AG10803 (cell line): ENCODE data around the gene HOOK2.

Source experiments
- DNase-seq: peaks from one replicate; pipeline ENCODE4 v3.0.0; 2010; ENCODE audit warnings: low read depth
- H3K4me3 ChIP-seq: 2 replicates; pipeline ENCODE4 v1.5.1; 2011; ENCODE audit warnings: mild to moderate bottlenecking, low read length, control low read depth
- TF ChIP-seq, protein P1 (sequence below): conservative IDR thresholded peaks from 2 replicates; pipeline ENCODE4 v1.5.1; 2011; ENCODE audit warnings: mild to moderate bottlenecking, low read length, control low read depth, inconsistent platforms

The HOOK2 gene

DNA sequence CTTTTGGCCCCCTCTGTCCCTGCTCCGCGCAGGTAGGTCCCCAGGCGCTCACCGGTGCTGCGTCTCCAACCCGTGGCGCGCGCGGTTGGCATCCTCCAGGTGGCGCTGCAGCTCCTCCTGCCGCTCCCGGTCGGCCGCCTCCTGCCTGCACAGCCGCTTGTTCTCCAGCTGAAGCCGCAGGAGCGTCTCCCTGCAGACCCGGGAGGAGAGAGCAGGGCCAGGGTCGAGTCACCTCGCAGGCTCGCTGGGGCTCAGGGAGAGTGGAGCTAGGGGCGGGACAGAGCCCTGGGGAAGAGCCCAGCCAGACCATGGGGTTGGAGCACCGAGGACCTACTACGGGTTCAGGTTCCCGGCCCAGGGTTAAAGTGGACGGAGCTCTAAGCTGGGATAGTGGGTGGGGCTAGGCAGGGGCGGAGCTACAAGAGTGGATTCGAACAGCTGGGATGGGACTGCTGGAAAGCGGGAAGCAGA lies 9.3 kb downstream of the HOOK2 start:
- DNase-seq: peak; percentile 63
- H3K4me3 ChIP-seq: peak overlapping the region; percentile 58
- TF ChIP-seq, protein P1, sequence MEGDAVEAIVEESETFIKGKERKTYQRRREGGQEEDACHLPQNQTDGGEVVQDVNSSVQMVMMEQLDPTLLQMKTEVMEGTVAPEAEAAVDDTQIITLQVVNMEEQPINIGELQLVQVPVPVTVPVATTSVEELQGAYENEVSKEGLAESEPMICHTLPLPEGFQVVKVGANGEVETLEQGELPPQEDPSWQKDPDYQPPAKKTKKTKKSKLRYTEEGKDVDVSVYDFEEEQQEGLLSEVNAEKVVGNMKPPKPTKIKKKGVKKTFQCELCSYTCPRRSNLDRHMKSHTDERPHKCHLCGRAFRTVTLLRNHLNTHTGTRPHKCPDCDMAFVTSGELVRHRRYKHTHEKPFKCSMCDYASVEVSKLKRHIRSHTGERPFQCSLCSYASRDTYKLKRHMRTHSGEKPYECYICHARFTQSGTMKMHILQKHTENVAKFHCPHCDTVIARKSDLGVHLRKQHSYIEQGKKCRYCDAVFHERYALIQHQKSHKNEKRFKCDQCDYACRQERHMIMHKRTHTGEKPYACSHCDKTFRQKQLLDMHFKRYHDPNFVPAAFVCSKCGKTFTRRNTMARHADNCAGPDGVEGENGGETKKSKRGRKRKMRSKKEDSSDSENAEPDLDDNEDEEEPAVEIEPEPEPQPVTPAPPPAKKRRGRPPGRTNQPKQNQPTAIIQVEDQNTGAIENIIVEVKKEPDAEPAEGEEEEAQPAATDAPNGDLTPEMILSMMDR: peak; percentile 51

DNA sequence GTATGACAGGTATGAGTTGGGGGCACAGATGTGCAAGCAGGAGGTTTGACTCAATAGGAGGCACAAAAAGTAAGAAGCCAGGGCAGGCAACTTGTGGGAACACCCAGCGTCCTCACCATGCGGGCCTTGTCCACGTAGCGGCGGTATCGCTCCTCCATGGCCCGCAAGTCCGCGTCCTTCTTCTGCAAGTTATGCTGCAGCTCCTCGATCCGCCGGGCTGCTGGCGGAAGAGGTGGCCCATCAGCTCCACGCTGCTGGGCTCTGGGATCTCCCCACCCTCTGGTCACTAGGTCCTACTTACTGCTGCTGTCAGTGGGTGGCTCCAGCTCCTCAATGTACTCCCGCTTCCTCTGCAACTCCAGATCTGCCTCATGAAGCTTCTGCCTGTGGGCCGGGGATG lies 10.7 kb downstream of the HOOK2 start:
- DNase-seq: no peak
- no peak overlapping the region for H3K4me3 ChIP-seq
- TF ChIP-seq, protein P1: no peak

DNA sequence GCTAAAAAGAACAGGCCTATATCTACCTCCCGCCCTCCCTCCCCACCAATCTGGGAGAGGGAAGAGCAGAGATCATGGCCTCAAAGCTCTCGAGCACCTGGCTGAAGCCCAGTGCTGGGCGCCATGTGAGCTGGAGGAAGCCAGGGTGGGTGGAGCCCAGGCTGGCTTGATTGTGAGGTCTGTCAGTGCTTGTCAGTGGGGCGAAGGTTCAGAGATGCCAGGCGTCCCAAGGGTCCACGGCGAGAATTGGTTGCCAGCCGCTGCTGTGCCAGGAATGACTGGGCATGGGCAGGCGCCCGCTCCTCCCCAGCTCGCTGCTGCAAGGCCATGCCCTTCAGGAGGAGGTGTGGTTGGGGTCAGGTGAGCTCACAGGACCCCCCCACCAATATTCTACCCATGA lies 12.3 kb downstream of the HOOK2 start:
- H3K4me3 ChIP-seq: no peak overlapping the region
- TF ChIP-seq, protein P1: no peak
- DNase-seq: no peak

DNA sequence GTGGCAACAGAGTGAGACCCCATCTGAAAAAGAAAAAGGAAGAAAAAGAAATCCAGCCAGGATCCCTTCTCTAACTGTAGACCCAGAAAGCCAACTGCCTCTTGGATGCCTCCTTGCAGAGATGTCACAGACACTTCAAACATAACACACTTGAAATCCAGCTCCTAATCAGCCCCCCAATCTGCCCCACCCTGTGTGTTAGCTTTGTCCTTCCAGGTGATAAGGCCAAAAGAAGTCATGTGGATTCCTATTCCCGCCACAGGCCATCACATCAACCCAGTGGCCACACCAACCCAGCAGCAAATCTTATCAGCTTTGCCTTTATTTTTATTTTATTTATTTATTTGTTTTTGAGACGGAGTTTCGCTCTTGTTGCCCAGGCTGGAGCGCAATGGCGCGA lies 15.7 kb downstream of the HOOK2 start:
- TF ChIP-seq, protein P1: no peak
- no peak for DNase-seq
- no peak overlapping the region for H3K4me3 ChIP-seq

DNA sequence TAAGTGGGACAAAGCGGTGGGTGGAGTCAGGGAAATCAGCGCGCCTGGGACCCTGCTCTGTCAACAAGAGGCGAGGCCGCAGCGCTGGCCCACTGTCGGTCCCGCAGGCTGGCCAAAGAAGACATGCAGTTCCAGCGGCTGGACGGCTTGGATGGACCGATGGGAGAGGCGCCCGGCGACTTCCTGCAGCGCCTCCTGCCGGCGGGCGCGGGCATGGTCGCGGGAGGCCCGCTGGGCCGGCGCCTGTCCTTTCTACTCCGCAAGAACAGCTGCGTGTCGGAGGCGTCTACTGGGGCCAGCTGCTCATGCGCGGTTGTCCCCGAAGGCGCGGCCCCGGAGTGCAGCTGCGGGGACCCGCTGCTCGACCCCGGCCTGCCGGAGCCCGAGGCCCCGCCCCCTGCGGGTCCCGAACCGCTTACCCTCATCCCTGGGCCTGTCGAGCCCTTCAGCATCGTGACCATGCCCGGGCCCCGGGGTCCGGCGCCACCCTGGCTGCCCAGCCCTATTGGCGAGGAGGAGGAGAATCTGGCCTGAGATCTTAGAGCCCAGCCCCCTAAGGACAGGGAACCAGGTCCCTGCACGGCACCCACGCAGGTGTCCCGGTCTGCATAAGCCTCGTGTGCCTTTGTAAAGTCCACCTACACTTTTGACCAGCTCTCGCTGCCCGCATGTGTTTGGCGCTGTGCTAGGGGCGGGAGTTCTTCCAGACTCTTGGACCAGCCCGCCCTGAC lies 17.6 kb downstream of the HOOK2 start:
- TF ChIP-seq, protein P1: peak; percentile 67
- DNase-seq: peak; percentile 69
- H3K4me3 ChIP-seq: peak overlapping the region; percentile 52

DNA sequence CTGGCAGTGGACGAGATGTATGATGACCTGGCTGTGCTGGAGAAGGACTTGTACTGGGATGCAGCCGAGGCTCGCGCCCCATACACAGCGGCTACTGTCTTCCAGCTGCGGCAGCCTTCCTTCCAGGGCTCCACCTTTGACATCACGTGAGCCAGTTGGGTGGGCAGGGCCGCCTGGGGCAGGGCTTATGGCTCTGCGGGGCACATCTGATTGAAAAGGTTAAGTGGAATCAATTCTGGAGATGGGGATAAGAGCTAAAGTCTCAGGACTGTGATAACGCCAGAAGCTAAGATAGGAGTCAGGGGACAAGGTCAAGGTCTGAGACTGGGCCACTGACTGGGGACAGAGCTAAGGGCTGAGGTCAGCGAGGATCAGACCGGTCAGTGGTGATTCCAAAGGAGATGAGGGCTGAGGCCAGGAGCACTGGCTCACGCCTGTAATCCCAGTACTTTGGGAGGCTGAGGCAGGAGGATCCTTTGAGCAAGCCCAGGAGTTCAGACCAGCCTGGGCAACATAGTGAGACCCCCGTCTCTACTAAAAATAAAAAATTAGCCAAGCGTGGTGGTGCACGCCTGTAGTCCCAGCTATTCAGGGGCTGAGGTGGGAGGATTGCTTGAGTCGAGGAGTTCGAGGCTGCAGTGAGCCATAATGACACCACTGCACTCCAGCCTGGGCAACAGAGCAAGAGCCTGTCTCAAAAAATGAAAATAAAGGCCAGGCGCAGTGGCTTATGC lies 19.0 kb downstream of the HOOK2 start:
- TF ChIP-seq, protein P1: no peak
- DNase-seq: no peak

More for the DNA sequence above, 19.0 kb downstream of the HOOK2 start:
- H3K4me3 ChIP-seq: no peak overlapping the region
